ENCODE results near the gene ACVR1B.

DNA sequence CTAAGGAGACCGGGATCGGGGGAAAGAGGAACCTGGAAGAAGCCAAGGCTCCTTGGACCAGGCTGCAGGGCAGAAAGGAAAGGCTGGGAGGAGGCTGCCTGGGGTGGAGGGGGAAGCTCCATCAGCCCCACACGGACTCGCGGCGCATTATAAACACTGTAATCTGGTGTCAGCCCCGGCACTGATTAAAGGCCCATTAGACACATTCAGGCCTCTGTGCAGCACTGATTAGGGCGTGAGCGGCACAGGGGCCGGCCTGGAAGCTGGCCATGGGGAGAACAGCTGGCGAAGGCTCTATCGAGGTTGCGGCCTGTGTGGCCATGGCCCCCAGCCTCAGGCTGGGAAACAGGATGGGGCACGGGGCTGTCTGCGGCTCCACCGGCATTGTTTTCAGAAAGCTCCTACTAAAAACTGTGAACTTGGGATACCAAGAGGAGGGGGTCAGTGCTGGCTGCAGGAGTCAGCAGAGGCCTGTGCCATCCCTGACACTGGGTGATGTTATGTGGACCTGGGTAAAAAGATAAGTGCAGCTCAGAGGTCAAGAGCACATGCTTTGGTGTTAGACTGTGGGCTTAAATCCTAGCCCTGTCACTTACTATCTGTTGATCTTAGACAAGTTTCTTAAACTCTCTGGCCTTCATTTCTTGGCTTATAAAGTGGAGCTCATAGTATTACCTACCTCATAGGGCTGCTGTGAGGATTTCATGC is 33.6 kb upstream of the ACVR1B start:
- TF ChIP-seq KDM1A (IDR thresholded peaks at IDR 0.05; ENCODE audit: borderline replicate concordance, low read length), result no peak
- no peak for TF ChIP-seq CHD1 (IDR thresholded peaks at IDR 0.05; ENCODE audit: low read depth, low read length)
- no peak for TF ChIP-seq POLR2AphosphoS5 (IDR thresholded peaks at IDR 0.05; ENCODE audit: low read depth, low read length)
- no peak for TF ChIP-seq CHD2 (IDR thresholded peaks at IDR 0.05; ENCODE audit: low read length)
- TF ChIP-seq RAD21 (IDR thresholded peaks at IDR 0.05 in 1 of 2, conservative IDR thresholded peaks at IDR 0.05 in 1 of 2; ENCODE audit: low read depth in 2 of 2, low read length in 2 of 2), result no peak
- no peak for TF ChIP-seq CTCF (IDR thresholded peaks at IDR 0.05; ENCODE audit: control extremely low read depth in 1 of 3, insufficient read depth in 1 of 3, low read depth in 1 of 3, low read length in 3 of 3)
